SK-N-DZ (cell line): Measurements from ENCODE around the gene HIP1. TPM values are rescaled to one million over a fixed set of nuclear protein-coding genes. Genes with fewer than 3 reads are reported as not detected.
"Not testable (repeated sequence)": the region's sequence is repeated elsewhere in the genome, so short reads cannot be mapped to it uniquely, and the experiment has no call there.

Source experiments
- DNase-seq: peaks from one replicate; pipeline ENCODE4 v3.0.0-alpha.2; 2015; ENCODE audit warnings: low spot score
- polyA plus RNA-seq, 2 experiments: library from polyadenylated mRNA; depleted of rRNA; stranded (reverse); fragments of >200 nt; gene quantifications; 2 replicates each; pipeline ENCODE4 v1.2.3, GENCODE V29; 2014

Gene HIP1
- 11.8 and 13.5 TPM in 2 replicates for polyA plus RNA-seq (2014; cell fraction: cytosol; rRNA removed)
- 4.8 and 7.3 TPM in 2 replicates for polyA plus RNA-seq (2014; cell fraction: nucleus; rRNA removed)

GRCh38 chr7:75738604-75738974 lies at the start of gene HIP1:
TSS of gene HIP1 (minus strand) at chr7:75738941. CDS start at chr7:75738920, 21 bp downstream.
- DNase-seq: no peak

GRCh38 chr7:75788154-75788847 lies 49.6 kb upstream of the HIP1 start:
- not testable (repeated sequence) for DNase-seq

DNA sequence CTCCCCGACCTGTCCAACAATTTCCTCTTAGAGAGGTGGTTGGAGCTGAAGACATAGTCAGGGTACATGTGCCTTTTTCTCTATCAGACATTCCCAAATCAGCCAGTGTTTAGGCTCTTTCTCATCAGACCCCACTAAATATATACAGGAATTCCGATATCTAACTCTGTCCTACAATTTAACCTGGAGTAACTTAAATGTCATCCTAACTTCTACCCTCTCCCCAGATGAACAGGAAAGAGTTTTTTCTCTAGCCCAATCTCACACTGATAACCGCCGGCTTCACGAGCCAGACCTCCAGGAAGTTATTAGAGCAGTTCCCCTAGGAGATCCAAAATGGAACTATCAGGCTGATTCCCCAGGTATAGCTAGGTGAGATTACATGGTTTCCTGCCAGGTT lies 44.3 kb upstream of the HIP1 start:
- DNase-seq: not testable (repeated sequence)

DNA sequence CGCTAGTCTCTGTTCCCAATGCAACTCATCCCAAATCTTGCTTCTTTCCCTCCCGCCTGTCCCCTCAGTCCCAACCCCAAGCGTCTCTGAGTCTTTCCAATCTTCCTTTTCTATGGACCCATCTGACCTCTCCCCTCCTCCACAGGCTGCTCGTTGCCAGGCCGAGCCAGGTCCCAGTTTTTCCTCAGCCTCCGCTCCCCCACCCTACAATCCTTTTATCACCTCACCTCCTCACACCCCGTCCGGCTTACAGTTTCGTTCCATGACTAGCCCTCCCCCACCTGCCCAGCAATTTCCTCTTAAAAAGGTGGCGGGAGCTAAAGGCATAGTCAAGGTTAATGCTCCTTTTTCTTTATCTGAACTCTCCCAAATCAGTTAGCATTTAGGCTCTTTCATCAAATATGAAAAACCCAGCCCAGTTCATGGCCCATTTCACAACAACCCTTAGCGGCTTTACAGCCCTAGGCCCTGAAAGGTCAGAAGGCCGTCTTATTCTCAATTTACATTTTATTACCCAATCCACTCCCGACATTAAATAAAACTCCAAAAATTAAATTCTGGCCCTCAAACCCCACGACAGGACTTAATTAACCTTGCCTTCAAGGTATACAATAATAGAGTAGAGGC lies 42.0 kb upstream of the HIP1 start:
- not testable (repeated sequence) for DNase-seq

DNA sequence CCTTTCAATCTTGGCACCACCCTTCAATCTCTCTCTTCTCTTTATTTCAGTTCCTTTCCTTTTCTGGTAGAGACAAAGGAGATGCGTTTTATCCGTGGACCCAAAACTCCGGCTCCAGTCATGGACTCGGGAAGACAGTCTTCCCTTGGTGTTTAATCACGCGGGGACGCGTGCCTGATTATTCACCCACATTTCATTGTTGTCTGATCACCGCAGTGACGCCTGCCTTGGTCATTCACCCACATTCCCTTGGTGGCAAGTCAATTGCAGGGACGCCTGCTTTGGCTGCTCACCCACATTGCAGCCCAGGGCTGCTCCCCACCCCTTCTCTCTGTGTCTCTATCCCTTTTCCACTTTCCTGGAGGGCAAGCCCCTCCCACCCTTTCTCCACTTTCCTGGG lies 40.8 kb upstream of the HIP1 start:
- not testable (repeated sequence) for DNase-seq

- not testable (repeated sequence) for DNase-seq
Observed at GRCh38 chr7:75779035-75779434, 40.3 kb upstream of the HIP1 start.

DNA sequence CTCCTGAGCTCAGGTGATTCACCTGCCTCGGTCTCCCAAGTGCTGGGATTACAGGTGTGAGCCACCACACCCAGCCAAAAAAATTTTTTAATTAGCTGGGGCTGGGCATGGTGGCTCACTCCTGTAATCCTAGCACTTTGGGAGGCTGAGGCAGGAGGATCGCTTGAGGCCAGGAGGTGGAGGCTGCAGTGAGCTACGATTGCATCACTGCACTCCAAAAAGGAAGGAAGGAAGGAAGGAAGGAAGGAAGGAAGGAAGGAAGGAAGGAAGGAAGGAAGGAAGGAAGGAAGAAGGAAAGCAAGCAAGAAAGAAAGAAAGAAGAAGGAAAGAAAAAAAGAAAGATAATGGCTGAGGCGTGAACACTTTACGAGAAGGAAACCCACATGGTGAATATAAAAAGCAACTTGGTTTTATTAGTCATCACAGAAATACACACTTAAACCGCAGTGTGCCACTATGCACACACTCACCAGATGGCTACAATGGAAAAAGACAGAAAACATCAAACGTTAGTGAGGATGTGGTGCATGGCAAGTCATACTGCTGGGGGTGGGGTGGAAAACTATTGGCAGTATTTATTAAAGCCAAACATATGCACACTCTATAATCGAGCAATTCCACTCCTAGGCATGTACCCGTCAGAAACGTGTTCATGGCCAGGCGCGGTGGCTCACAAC lies 37.7 kb upstream of the HIP1 start:
- DNase-seq: no peak

DNA sequence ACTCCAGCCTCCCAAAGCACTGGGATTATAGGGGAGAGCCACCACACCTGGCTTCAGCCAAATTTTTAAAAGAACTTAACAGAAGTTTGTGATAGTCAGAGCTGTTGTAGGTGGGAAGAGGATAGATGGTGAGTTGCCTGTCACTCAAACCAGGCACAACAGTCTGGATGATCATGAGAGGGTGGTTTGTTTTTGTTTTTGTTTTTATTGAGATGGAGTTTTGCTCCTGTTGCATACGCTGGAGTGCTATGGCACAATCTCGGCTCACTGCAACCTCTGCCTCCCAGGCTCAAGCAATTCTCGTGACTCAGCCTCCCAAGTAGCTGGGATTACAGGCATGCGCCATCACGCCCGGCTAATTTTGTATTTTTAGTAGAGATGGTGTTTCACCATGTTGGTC lies 35.2 kb upstream of the HIP1 start:
- DNase-seq: not testable (repeated sequence)

GRCh38 chr7:75772081-75773077 lies 33.6 kb upstream of the HIP1 start, which contains the start of gene CCL26:
TSS of gene CCL26 (minus strand) at chr7:75772211. CDS start at chr7:75772176, 35 bp downstream.
- DNase-seq: no peak

DNA sequence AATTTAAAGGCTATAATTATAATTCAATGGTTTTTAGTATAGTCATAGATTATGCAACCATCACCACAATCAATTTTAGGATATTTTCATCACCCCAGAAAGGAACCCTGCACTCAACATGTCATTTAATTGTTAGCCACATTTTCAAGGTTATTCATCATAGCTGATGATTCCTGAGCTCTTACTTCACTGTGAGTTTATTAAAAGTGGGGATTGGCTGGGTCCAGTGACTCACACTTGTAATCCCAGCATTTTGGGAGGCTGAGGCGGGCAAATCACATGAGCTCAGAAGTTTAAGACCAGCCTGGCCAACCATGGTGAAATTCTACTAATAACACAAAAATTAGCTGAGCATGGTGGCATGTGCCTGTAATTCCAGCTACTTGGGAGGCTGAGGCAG lies 32.5 kb upstream of the HIP1 start:
- DNase-seq: no peak

DNA sequence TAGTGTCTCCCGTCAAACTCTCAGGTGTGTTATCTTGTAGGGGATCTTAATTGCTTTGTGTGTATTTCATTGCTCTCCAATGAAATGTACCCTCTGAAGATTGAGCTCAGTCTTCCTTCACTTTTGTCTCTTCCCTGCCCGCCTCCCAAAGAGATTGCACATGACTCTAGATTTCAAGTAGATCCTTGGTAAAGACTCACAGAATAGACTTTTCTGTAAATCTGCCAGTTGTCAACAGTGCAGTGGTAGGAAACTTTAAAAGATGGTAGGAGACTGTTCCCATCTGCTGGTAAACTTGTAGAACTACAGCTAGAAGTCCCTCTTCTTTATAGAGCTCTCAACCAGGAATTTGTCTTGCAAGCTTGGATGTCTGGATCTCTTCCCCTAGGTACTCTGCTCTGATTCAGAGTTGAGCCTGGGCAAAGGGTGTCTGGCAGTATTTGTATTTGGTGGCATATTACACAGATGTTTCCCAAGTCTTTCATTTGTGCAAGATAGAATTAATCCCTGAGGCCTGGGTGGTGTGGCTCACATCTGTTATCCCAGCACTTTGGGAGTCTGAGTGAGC lies 23.7 kb upstream of the HIP1 start:
- DNase-seq: peak; percentile 68

DNA sequence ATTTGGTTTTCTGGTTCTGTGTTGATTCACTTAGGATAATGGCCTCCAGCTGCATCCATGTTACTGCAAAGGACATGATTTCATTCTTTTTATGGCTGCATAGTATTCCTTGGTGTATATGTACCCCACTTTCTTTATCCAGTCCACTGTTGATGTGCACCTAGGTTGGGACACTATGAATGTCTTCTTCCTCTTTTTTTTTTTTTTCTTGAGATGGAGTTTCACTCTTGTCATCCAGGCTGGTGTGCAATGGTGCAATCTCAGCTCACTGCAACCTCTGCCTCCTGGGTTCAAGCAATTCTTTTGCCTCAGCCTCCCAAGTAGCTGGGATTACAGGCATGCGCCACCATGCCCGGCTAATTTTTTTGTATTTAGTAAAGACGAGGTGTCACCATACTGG lies 23.1 kb upstream of the HIP1 start:
- DNase-seq: not testable (repeated sequence)

GRCh38 chr7:75758491-75758890 lies 19.8 kb upstream of the HIP1 start:
- DNase-seq: no peak

GRCh38 chr7:75757860-75758259 lies 19.1 kb upstream of the HIP1 start:
- DNase-seq: peak; percentile 34

GRCh38 chr7:75756991-75757676 lies 18.4 kb upstream of the HIP1 start:
- no peak for DNase-seq

DNA sequence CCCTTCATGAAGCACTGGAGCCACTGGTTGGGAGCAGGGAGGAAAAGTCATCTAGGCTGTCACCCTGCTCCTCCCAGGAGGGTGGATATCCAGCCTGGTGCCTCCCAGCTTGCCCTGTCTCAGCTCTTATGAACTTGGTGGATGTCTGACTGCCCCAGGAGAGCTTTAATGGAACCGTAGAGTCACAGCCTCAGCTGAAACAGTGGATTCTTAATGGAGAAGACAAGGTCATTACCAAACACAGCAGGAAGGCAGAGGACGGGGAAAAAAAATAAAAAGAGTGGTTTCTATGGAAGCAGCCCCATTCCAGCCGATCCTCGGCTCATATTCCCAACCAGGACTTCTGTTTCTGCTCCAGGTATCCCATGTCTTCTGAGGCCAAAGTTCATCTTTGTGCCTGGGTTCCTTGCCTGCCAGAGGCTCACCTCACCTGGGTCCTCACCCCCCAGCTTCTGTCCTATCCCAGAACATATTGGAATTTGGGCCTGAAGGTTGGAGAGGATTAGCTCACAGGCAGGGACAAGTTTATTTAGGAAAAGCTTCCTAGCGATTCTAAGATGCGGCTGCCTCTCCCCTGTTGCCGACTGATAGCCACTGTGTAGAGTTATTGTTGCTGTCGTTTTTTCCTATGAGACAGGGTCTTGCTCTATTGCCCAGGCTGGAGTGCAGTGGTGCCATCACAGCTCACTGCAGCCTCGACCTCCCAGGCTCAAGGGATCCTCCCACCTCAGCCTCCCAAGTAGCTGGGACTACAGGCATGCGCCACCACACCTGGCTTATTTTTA lies 17.7 kb upstream of the HIP1 start:
- no peak for DNase-seq

GRCh38 chr7:75743455-75743859 lies 4.7 kb upstream of the HIP1 start:
- no peak for DNase-seq

- no peak for DNase-seq
Observed at GRCh38 chr7:75740846-75741497, 2.2 kb upstream of the HIP1 start.
